HG02763 (cell line): Measurements from ENCODE around the gene KIF7.

ENCODE experiments used
- ATAC-seq: cut with Tn5 transposase; IDR thresholded peaks from one replicate; pipeline ENCODE4 v1.9.1; 2021; ENCODE audit warnings: mild to moderate bottlenecking, moderate library complexity; ENCODE audit not compliant: unreplicated experiment

The KIF7 gene

GRCh38 chr15:89649716-89650115 lies 5.6 kb downstream of the KIF7 start:
- no peak for ATAC-seq

GRCh38 chr15:89649013-89649625 lies 6.1 kb downstream of the KIF7 start:
- no peak for ATAC-seq

- ATAC-seq: no peak
These were observed 6.9 kb downstream of the KIF7 start for GRCh38 chr15:89648106-89649012.

GRCh38 chr15:89647191-89647851 lies 7.9 kb downstream of the KIF7 start:
- ATAC-seq: no peak

- no peak for ATAC-seq
These were observed 8.7 kb downstream of the KIF7 start for GRCh38 chr15:89646416-89647141.

- no peak for ATAC-seq
These were observed 9.6 kb downstream of the KIF7 start for GRCh38 chr15:89645680-89646079.

GRCh38 chr15:89642106-89642505 lies 13.2 kb downstream of the KIF7 start:
- no peak for ATAC-seq

- ATAC-seq: no peak
These were observed 14.2 kb downstream of the KIF7 start for GRCh38 chr15:89641053-89641452.

GRCh38 chr15:89640245-89640644 lies 15.0 kb downstream of the KIF7 start:
- no peak for ATAC-seq

GRCh38 chr15:89633585-89633984 lies 21.7 kb downstream of the KIF7 start:
- no peak for ATAC-seq

GRCh38 chr15:89632563-89633430 lies 22.5 kb downstream of the KIF7 start:
- ATAC-seq: no peak

GRCh38 chr15:89631902-89632264 lies 23.4 kb downstream of the KIF7 start:
- no peak for ATAC-seq

- no peak for ATAC-seq
These were observed 24.0 kb downstream of the KIF7 start for GRCh38 chr15:89630974-89631901.

- ATAC-seq: no peak
These were observed 25.0 kb downstream of the KIF7 start for GRCh38 chr15:89630260-89630659.

GRCh38 chr15:89629829-89630228 lies 25.4 kb downstream of the KIF7 start:
- no peak for ATAC-seq

GRCh38 chr15:89628806-89629715 lies 26.2 kb downstream of the KIF7 start:
- no peak for ATAC-seq

GRCh38 chr15:89628301-89628700 lies 27.0 kb downstream of the KIF7 start:
- no peak for ATAC-seq
